Astrocyte (in vitro differentiated cells and primary cell): ENCODE results near the gene RNLS. TPM values are rescaled to one million over a fixed set of nuclear protein-coding genes. Genes with fewer than 3 reads are reported as not detected.
A peak's percentile ranks its signal among the peaks of the same experiment; 100 is the strongest.

Experiments used
- DNase-seq: peaks from one replicate; pipeline ENCODE4 v3.0.0-alpha.2; 2010; ENCODE audit warnings: low read depth
- FAIRE-seq: peaks from 2 replicates; lab custom pipeline; 2011; peaks lifted over from hg19 to GRCh38; lab: Jason Lieb, UNC
- H2AFZ ChIP-seq: 2 replicates; pipeline ENCODE4 v1.6.0; 2012; ENCODE audit warnings: low read depth, low read length, inconsistent platforms
- H3K27ac ChIP-seq: 2 replicates; pipeline ENCODE4 v1.5.1; 2011; ENCODE audit warnings: low read depth, low read length, inconsistent platforms
- H3K27me3 ChIP-seq: 2 replicates; pipeline ENCODE4 v1.6.0; 2011; ENCODE audit warnings: low read length, inconsistent platforms; ENCODE audit not compliant: insufficient read depth
- H3K36me3 ChIP-seq: 2 replicates; pipeline ENCODE4 v1.5.1; 2011; ENCODE audit warnings: low read length, inconsistent platforms; ENCODE audit not compliant: insufficient read depth
- H3K4me1 ChIP-seq: 2 replicates; pipeline ENCODE4 v1.5.1; 2011; ENCODE audit warnings: low read length, inconsistent platforms; ENCODE audit not compliant: insufficient read depth
- H3K4me2 ChIP-seq: 2 replicates; pipeline ENCODE4 v1.6.0; 2012; ENCODE audit warnings: low read length, inconsistent platforms
- H3K4me3 ChIP-seq: 2 replicates; pipeline ENCODE4 v1.5.1; 2011; ENCODE audit warnings: low read depth, mild to moderate bottlenecking, low read length, inconsistent platforms; ENCODE audit not compliant: insufficient read depth
- H3K79me2 ChIP-seq: 2 replicates; pipeline ENCODE4 v1.6.0; 2012; ENCODE audit warnings: mild to moderate bottlenecking, low read length, inconsistent platforms; ENCODE audit not compliant: insufficient read depth
- H3K9ac ChIP-seq: 2 replicates; pipeline ENCODE4 v1.6.0; 2012; ENCODE audit warnings: mild to moderate bottlenecking, low read length, inconsistent platforms
- H3K9me3 ChIP-seq: 2 replicates; pipeline ENCODE4 v1.5.1; 2012; ENCODE audit warnings: low read depth, mild to moderate bottlenecking, low read length, inconsistent platforms; ENCODE audit not compliant: insufficient read depth
- H4K20me1 ChIP-seq: 2 replicates; pipeline ENCODE4 v1.6.0; 2012; ENCODE audit warnings: low read length, inconsistent platforms; ENCODE audit not compliant: insufficient read depth
- H3K27ac Mint-ChIP-seq: one replicate; pipeline ENCODE4 v1.8.0; 2021; ENCODE audit warnings: mild to moderate bottlenecking, mixed read lengths; ENCODE audit not compliant: unreplicated experiment
- H3K27me3 Mint-ChIP-seq: one replicate; pipeline ENCODE4 v1.8.0; 2021; ENCODE audit warnings: low read depth, mixed read lengths; ENCODE audit not compliant: unreplicated experiment
- H3K36me3 Mint-ChIP-seq: one replicate; pipeline ENCODE4 v1.8.0; 2021; ENCODE audit warnings: low read depth, mixed read lengths; ENCODE audit not compliant: unreplicated experiment
- H3K4me1 Mint-ChIP-seq: one replicate; pipeline ENCODE4 v1.8.0; 2021; ENCODE audit warnings: low read depth, mixed read lengths; ENCODE audit not compliant: unreplicated experiment
- H3K4me3 Mint-ChIP-seq: one replicate; pipeline ENCODE4 v1.8.0; 2021; ENCODE audit warnings: mild to moderate bottlenecking, moderate library complexity, mixed read lengths; ENCODE audit not compliant: unreplicated experiment
- H3K9me3 Mint-ChIP-seq: one replicate; pipeline ENCODE4 v1.8.0; 2021; ENCODE audit warnings: mild to moderate bottlenecking, mixed read lengths; ENCODE audit not compliant: unreplicated experiment
- EZH2 ChIP-seq: IDR thresholded peaks from 2 replicates; pipeline ENCODE4 v1.6.1; 2012; ENCODE audit warnings: mild to moderate bottlenecking, low read length, inconsistent platforms; ENCODE audit not compliant: insufficient read depth
- total RNA-seq: library from RNA; stranded (reverse); gene quantifications from 2 replicates; pipeline ENCODE4 v1.2.1, GENCODE V29; 2021
- TF ChIP-seq, protein P1 (sequence below): IDR thresholded peaks from 2 replicates; pipeline ENCODE4 v1.5.1; 2011; ENCODE audit warnings: low read depth, mild to moderate bottlenecking, inconsistent platforms, low read length, moderate library complexity; ENCODE audit not compliant: insufficient read depth

Gene RNLS
- total RNA-seq, 1 donor from 2014 or later = 6.9 TPM

DNA sequence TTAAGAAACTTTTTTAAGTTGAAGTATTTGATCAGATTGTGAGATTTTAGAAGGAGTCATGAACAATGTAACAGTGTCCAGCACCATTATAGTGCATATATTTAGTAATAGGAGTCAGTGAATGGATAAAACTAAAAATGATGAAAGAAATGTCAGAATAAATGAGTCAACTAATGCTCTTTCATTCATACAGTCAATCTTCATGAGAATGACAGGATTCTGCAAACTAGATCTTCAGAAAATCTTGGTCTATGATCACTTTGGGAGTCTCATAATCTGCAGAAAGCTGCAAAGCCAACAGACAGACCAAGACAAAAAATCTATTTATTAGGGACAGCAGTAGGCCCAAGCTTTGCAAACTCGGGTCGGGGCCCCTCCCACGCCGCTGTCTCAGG, 710 bp downstream of the RNLS start:
- Histone ChIP-seq H3K4me2 (peak overlapping the region; percentile 97), H3K27ac (no peak overlapping the region), H3K36me3 (no peaks in the 10 kb centered on the region), H3K79me2 (no peaks in the 10 kb centered on the region), H3K9me3 (no peaks in the 10 kb centered on the region), H3K4me3 (no peak overlapping the region), H2AFZ (peak overlapping the region; percentile 100), H3K27me3 (no peaks in the 10 kb centered on the region), H4K20me1 (no peaks in the 10 kb centered on the region), H3K9ac (no peak overlapping the region), H3K4me1 (no peaks in the 10 kb centered on the region)
- peak overlapping the region; percentile 90 for H3K4me3 Mint-ChIP-seq
- FAIRE-seq = no peak
- TF ChIP-seq, protein P1, sequence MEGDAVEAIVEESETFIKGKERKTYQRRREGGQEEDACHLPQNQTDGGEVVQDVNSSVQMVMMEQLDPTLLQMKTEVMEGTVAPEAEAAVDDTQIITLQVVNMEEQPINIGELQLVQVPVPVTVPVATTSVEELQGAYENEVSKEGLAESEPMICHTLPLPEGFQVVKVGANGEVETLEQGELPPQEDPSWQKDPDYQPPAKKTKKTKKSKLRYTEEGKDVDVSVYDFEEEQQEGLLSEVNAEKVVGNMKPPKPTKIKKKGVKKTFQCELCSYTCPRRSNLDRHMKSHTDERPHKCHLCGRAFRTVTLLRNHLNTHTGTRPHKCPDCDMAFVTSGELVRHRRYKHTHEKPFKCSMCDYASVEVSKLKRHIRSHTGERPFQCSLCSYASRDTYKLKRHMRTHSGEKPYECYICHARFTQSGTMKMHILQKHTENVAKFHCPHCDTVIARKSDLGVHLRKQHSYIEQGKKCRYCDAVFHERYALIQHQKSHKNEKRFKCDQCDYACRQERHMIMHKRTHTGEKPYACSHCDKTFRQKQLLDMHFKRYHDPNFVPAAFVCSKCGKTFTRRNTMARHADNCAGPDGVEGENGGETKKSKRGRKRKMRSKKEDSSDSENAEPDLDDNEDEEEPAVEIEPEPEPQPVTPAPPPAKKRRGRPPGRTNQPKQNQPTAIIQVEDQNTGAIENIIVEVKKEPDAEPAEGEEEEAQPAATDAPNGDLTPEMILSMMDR = no peak
- TF ChIP-seq EZH2 = no peak
- H3K9me3 Mint-ChIP-seq = no peaks in the 10 kb centered on the region
- H3K27me3 Mint-ChIP-seq = no peaks in the 10 kb centered on the region
- no peaks in the 10 kb centered on the region for H3K36me3 Mint-ChIP-seq
- H3K4me1 Mint-ChIP-seq = peaks cover 3% of the 10 kb centered on the region
- no peak for DNase-seq
- no peak overlapping the region for H3K27ac Mint-ChIP-seq

DNA sequence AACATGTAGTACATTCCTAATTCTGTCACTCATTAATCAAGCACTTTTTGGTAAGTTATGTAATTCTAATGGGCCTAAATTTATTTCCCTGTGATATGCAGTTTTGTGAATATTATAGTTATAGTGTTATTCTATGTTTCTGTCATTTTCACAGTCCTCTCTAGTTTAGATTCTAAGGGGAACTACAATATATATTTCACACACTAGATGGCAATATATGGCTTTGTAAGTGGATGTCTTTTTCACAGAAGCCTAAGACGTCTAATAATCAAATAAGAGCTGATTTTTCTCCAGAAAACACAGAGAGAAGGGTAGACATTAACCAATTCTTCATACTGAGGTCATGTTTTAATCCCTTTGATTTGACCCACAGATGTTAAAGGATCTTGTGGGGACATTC, 18.0 kb downstream of the RNLS start:
- H3K79me2 ChIP-seq = no peaks in the 10 kb centered on the region
- H3K9me3 ChIP-seq = no peaks in the 10 kb centered on the region
- Mint-ChIP-seq H3K27ac (no peak overlapping the region), H3K4me1 (no peaks in the 10 kb centered on the region), H3K27me3 (no peaks in the 10 kb centered on the region), H3K36me3 (no peaks in the 10 kb centered on the region), H3K9me3 (no peaks in the 10 kb centered on the region), H3K4me3 (no peak overlapping the region)
- H4K20me1 ChIP-seq = no peaks in the 10 kb centered on the region
- H3K27ac ChIP-seq = no peak overlapping the region
- H3K4me1 ChIP-seq = no peaks in the 10 kb centered on the region
- no peaks in the 10 kb centered on the region for H3K36me3 ChIP-seq
- no peak overlapping the region for H3K4me2 ChIP-seq
- H3K9ac ChIP-seq = no peak overlapping the region
- H2AFZ ChIP-seq = no peak overlapping the region
- DNase-seq (no peak), FAIRE-seq (peak; percentile 96)
- H3K4me3 ChIP-seq = no peak overlapping the region
- no peaks in the 10 kb centered on the region for H3K27me3 ChIP-seq
- TF ChIP-seq, protein P1 = peak; percentile 45
- TF ChIP-seq EZH2 = no peak

DNA sequence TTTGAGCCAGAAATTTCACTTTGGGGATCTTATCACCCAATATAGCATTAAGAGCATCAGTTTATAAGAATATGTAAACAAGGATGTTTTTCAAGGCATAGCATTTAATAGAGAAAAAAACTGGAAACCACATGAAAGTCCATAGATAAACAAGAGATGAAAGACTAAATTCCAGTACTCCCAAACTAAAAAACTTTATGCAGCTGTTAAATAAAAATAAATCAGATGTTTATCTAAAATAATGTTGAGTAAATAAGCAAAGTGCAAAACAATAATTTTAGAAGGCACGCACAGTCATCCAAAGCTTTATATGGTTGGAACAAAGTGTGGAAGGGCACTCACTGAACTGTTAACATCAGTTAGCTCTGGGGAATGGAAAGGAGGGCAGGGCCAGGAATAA, 21.0 kb downstream of the RNLS start:
- FAIRE-seq = no peak
- no peak overlapping the region for H3K4me2 ChIP-seq
- H3K4me1 ChIP-seq = peaks cover 4% of the 10 kb centered on the region
- H3K9ac ChIP-seq = no peak overlapping the region
- H3K27ac ChIP-seq = no peak overlapping the region
- H3K9me3 ChIP-seq = no peaks in the 10 kb centered on the region
- H3K27ac Mint-ChIP-seq = no peak overlapping the region
- H4K20me1 ChIP-seq = no peaks in the 10 kb centered on the region
- no peak overlapping the region for H3K4me3 ChIP-seq
- H3K36me3 Mint-ChIP-seq = no peaks in the 10 kb centered on the region
- H3K27me3 ChIP-seq = no peaks in the 10 kb centered on the region
- no peaks in the 10 kb centered on the region for H3K36me3 ChIP-seq
- TF ChIP-seq, protein P1 = no peak
- TF ChIP-seq EZH2 = no peak
- no peaks in the 10 kb centered on the region for H3K27me3 Mint-ChIP-seq
- no peaks in the 10 kb centered on the region for H3K4me1 Mint-ChIP-seq
- no peaks in the 10 kb centered on the region for H3K9me3 Mint-ChIP-seq
- no peak overlapping the region for H3K4me3 Mint-ChIP-seq
- H3K79me2 ChIP-seq = no peaks in the 10 kb centered on the region
- DNase-seq = no peak
- H2AFZ ChIP-seq = no peak overlapping the region
